GM18508 (cell line): ENCODE results near the gene CS.

Experiments
- ATAC-seq: cut with Tn5 transposase; IDR thresholded peaks from one replicate; pipeline ENCODE4 v1.9.1; 2021; ENCODE audit warnings: moderate number of reproducible peaks; ENCODE audit not compliant: insufficient read depth, unreplicated experiment

Gene CS

GRCh38 chr12:56222531-56222895 is 77.6 kb downstream of the CS start:
- ATAC-seq: no peak

GRCh38 chr12:56221757-56222530 is 78.2 kb downstream of the CS start, which contains the start of gene RNF41:
RNF41 (minus strand) TSS chr12:56221922; CDS start chr12:56214047, 7,875 bp downstream.
- ATAC-seq: peak; percentile 55
